HepG2 (cell line): ENCODE measurements around the gene CCDC86. TPM values are rescaled to one million over a fixed set of nuclear protein-coding genes. Genes with fewer than 3 reads are reported as not detected.

Experiments used
- EED ChIP-seq: sonication (generic); formaldehyde crosslinking; IDR thresholded peaks from 2 replicates; pipeline ENCODE4 v1.5.0; 2020; ENCODE audit warnings: mild to moderate bottlenecking, missing genetic modification reagents
- ERF ChIP-seq: IDR thresholded peaks from 2 replicates; pipeline ENCODE4 v1.6.1; 2018; ENCODE audit warnings: missing biosample characterization, missing genetic modification reagents
- ETV6 ChIP-seq: sonication (generic); formaldehyde crosslinking; conservative IDR thresholded peaks from 2 replicates; pipeline ENCODE4 v1.4.0; 2020; ENCODE audit warnings: missing genetic modification reagents
- HCFC1 ChIP-seq: fragments of 150-350 bp; IDR thresholded peaks from 2 replicates; pipeline ENCODE4 v1.6.1; 2014; ENCODE audit warnings: low read depth, low read length
- HOXA3 ChIP-seq: sonication (generic); formaldehyde crosslinking; IDR thresholded peaks from 2 replicates; pipeline ENCODE4 v1.5.0; 2020; ENCODE audit warnings: missing genetic modification reagents
- MAFG ChIP-seq: sonication (generic); formaldehyde crosslinking; IDR thresholded peaks from 2 replicates; pipeline ENCODE4 v1.5.1; 2020; ENCODE audit warnings: mild to moderate bottlenecking, missing genetic modification reagents
- MBNL3 ChIP-seq: fragments of 250-450 bp; sonication (Bioruptor Pico); conservative IDR thresholded peaks from 2 replicates; pipeline ENCODE4 v1.8.0; 2022; ENCODE audit warnings: mild to moderate bottlenecking, inconsistent platforms
- NFE2 ChIP-seq: sonication (generic); formaldehyde crosslinking; IDR thresholded peaks from 2 replicates; pipeline ENCODE4 v1.4.0; 2020; ENCODE audit warnings: missing genetic modification reagents
- NFYB ChIP-seq: sonication (generic); formaldehyde crosslinking; IDR thresholded peaks from 2 replicates; pipeline ENCODE4 v1.4.0; 2020; ENCODE audit warnings: missing genetic modification reagents
- NR1H2 ChIP-seq: sonication (generic); formaldehyde crosslinking; IDR thresholded peaks from 2 replicates; pipeline ENCODE4 v1.8.1; 2022; ENCODE audit warnings: low read depth, missing genetic modification reagents, borderline replicate concordance
- ONECUT2 ChIP-seq: sonication (generic); formaldehyde crosslinking; IDR thresholded peaks from 2 replicates; pipeline ENCODE4 v1.4.0; 2020; ENCODE audit warnings: missing genetic modification reagents
- PITX1 ChIP-seq: sonication (generic); formaldehyde crosslinking; IDR thresholded peaks from 2 replicates; pipeline ENCODE4 v1.5.1; 2020; ENCODE audit warnings: mild to moderate bottlenecking, missing genetic modification reagents
- SETDB1 ChIP-seq: sonication (generic); formaldehyde crosslinking; IDR thresholded peaks from 2 replicates; pipeline ENCODE4 v1.5.1; 2020; ENCODE audit warnings: missing genetic modification reagents, mild to moderate bottlenecking, borderline replicate concordance
- SOX13 ChIP-seq, 3 experiments: fragments of 450-650 bp in 1 of 3; sonication (generic) in 1 of 3; formaldehyde crosslinking in 1 of 3; IDR thresholded peaks in 2 of 3; conservative IDR thresholded peaks in 1 of 3; 2 replicates each; pipeline versions ENCODE4 v1.5.0 to v1.6.1; 2016 to 2020; ENCODE audit warnings: antibody characterized with exemption in 1 of 3, mild to moderate bottlenecking in 1 of 3, missing compliant biosample characterization in 1 of 3, missing genetic modification reagents in 1 of 3, moderate library complexity in 1 of 3
- SPEN ChIP-seq: sonication (generic); formaldehyde crosslinking; IDR thresholded peaks from 2 replicates; pipeline ENCODE4 v1.5.1; 2020; ENCODE audit warnings: low read depth, mild to moderate bottlenecking, missing genetic modification reagents
- SRSF1 ChIP-seq: fragments of 200-400 bp; formaldehyde crosslinking; optimal IDR thresholded peaks from 2 replicates; pipeline ENCODE3; 2017; ENCODE audit warnings: mild to moderate bottlenecking, low read depth, low read length, moderate library complexity
- SSRP1 ChIP-seq: IDR thresholded peaks from 2 replicates; pipeline ENCODE4 v1.6.1; 2016; ENCODE audit warnings: control low read depth
- TRIM24 ChIP-seq: sonication (generic); formaldehyde crosslinking; IDR thresholded peaks from 2 replicates; pipeline ENCODE4 v1.8.0; 2022; ENCODE audit warnings: mild to moderate bottlenecking, missing genetic modification reagents
- ZMAT3 ChIP-seq: sonication (generic); formaldehyde crosslinking; conservative IDR thresholded peaks from 2 replicates; pipeline ENCODE4 v1.7.0; 2021; ENCODE audit warnings: missing genetic modification reagents
- ZMYM2 ChIP-seq: sonication (generic); formaldehyde crosslinking; IDR thresholded peaks from 2 replicates; pipeline ENCODE4 v1.8.0; 2022; ENCODE audit warnings: mild to moderate bottlenecking, missing genetic modification reagents
- ZNF225 ChIP-seq: sonication (generic); formaldehyde crosslinking; IDR thresholded peaks from 2 replicates; pipeline ENCODE4 v1.4.0; 2020; ENCODE audit warnings: mild to moderate bottlenecking, missing genetic modification reagents
- ZNF546 ChIP-seq: sonication (generic); formaldehyde crosslinking; conservative IDR thresholded peaks from 2 replicates; pipeline ENCODE4 v1.8.1; 2023; ENCODE audit warnings: mild to moderate bottlenecking, missing genetic modification reagents
- ZNF629 ChIP-seq: sonication (generic); formaldehyde crosslinking; conservative IDR thresholded peaks from 2 replicates; pipeline ENCODE4 v1.5.0; 2020; ENCODE audit warnings: missing genetic modification reagents
- ZNF782 ChIP-seq: sonication (generic); formaldehyde crosslinking; IDR thresholded peaks from 2 replicates; pipeline ENCODE4 v1.4.0; 2020; ENCODE audit warnings: missing genetic modification reagents, mild to moderate bottlenecking, borderline replicate concordance
- polyA plus RNA-seq, 8 experiments: library from polyadenylated mRNA; depleted of rRNA in 3 of 8; stranded (reverse) in 7 of 8; unstranded in 1 of 8; fragments of >200 nt; fragmentation: Illumina TruSeq in 4 of 8; extraction: Trizol in 4 of 8; gene quantifications; 2 replicates each; pipeline versions ENCODE4 v1.2.1 to v1.2.3, GENCODE V29; 2011 to 2016; ENCODE audit warnings: low read depth in 4 of 8, missing spikeins in 1 of 8, mixed read lengths in 1 of 8; ENCODE audit not compliant: insufficient read depth in 1 of 8
- total RNA-seq, 5 experiments: library from RNA; depleted of rRNA; stranded (reverse); fragments of >200 nt; fragmentation: Illumina TruSeq; extraction: Trizol; gene quantifications; 2 replicates each; pipeline ENCODE4 v1.2.3, GENCODE V29; 2016; ENCODE audit warnings: low read depth in 1 of 5
- TF ChIP-seq, protein P1 (sequence below): IDR thresholded peaks from 2 replicates; pipeline ENCODE4 v1.4.0; 2020; ENCODE audit warnings: mild to moderate bottlenecking, missing genetic modification reagents
- TF ChIP-seq, protein P2 (sequence below): sonication (generic); formaldehyde crosslinking; IDR thresholded peaks from 2 replicates; pipeline ENCODE4 v1.4.0; 2020; ENCODE audit warnings: missing genetic modification reagents
- TF ChIP-seq, protein P3 (sequence below): sonication (generic); formaldehyde crosslinking; IDR thresholded peaks from 2 replicates; pipeline ENCODE4 v1.5.1; 2020; ENCODE audit warnings: missing genetic modification reagents, mild to moderate bottlenecking, borderline replicate concordance
- TF ChIP-seq, protein P4 (sequence below): sonication (generic); formaldehyde crosslinking; IDR thresholded peaks from 2 replicates; pipeline ENCODE4 v1.8.0; 2022; ENCODE audit warnings: missing genetic modification reagents, mild to moderate bottlenecking, borderline replicate concordance

The CCDC86 gene
- total and polyA plus RNA-seq, 2 of the 13 experiments (the other 11 are each of a cell fraction or from before 2014, with no cell fraction given): 33.8 to 37.6 TPM

DNA sequence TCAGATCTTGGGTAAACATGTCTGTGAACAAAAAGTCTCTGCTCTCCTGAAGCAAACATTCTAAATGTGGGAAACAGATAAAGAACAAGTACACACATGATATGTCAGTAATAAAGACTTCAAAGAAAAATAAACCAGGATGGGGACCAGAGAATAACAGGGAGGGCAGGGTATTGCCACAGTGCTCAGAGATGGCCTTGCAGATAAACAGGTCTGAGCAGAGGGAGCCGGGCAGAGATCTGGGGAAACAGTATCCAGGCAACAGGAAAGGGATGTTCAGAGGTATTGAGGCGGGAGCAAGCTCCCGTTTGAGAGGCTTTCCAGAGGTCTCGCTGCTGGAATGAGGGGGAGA lies 2.9 kb downstream of the CCDC86 start (continued):
- TF ChIP-seq, protein P1, sequence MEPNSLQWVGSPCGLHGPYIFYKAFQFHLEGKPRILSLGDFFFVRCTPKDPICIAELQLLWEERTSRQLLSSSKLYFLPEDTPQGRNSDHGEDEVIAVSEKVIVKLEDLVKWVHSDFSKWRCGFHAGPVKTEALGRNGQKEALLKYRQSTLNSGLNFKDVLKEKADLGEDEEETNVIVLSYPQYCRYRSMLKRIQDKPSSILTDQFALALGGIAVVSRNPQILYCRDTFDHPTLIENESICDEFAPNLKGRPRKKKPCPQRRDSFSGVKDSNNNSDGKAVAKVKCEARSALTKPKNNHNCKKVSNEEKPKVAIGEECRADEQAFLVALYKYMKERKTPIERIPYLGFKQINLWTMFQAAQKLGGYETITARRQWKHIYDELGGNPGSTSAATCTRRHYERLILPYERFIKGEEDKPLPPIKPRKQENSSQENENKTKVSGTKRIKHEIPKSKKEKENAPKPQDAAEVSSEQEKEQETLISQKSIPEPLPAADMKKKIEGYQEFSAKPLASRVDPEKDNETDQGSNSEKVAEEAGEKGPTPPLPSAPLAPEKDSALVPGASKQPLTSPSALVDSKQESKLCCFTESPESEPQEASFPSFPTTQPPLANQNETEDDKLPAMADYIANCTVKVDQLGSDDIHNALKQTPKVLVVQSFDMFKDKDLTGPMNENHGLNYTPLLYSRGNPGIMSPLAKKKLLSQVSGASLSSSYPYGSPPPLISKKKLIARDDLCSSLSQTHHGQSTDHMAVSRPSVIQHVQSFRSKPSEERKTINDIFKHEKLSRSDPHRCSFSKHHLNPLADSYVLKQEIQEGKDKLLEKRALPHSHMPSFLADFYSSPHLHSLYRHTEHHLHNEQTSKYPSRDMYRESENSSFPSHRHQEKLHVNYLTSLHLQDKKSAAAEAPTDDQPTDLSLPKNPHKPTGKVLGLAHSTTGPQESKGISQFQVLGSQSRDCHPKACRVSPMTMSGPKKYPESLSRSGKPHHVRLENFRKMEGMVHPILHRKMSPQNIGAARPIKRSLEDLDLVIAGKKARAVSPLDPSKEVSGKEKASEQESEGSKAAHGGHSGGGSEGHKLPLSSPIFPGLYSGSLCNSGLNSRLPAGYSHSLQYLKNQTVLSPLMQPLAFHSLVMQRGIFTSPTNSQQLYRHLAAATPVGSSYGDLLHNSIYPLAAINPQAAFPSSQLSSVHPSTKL: peak; percentile 94
- TF ChIP-seq NFYB (CRISPR knock-in tag): no peak
- no peak for TF ChIP-seq ZNF629 (CRISPR knock-in tag)
- TF ChIP-seq TRIM24: no peak
- no peak for TF ChIP-seq ZMAT3 (CRISPR knock-in tag)
- TF ChIP-seq SPEN (CRISPR knock-in tag): no peak
- TF ChIP-seq PITX1 (CRISPR knock-in tag): peak; percentile 25; the same call in 1 of the 2 replicates
- TF ChIP-seq NFE2 (CRISPR knock-in tag): no peak
- no peak for TF ChIP-seq ETV6 (CRISPR knock-in tag)
- TF ChIP-seq, protein P2, sequence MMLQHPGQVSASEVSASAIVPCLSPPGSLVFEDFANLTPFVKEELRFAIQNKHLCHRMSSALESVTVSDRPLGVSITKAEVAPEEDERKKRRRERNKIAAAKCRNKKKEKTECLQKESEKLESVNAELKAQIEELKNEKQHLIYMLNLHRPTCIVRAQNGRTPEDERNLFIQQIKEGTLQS (CRISPR knock-in tag): no peak
- no peak for TF ChIP-seq ZMYM2 (CRISPR knock-in tag)
- no peak for TF ChIP-seq ERF (CRISPR knock-in tag)
- peak; percentile 86 for TF ChIP-seq SOX13 (IDR thresholded peaks at IDR 0.05)
- peak in 1 of 2 experiments; percentile 97; a peak in 2 of 4 replicates for TF ChIP-seq SOX13 (CRISPR knock-in tag; conservative IDR thresholded peaks at IDR 0.05 in 1 of 2, IDR thresholded peaks at IDR 0.05 in 1 of 2)
- TF ChIP-seq MBNL3: no peak
- TF ChIP-seq SRSF1: no peak
- TF ChIP-seq EED: no peak
- TF ChIP-seq, protein P3, sequence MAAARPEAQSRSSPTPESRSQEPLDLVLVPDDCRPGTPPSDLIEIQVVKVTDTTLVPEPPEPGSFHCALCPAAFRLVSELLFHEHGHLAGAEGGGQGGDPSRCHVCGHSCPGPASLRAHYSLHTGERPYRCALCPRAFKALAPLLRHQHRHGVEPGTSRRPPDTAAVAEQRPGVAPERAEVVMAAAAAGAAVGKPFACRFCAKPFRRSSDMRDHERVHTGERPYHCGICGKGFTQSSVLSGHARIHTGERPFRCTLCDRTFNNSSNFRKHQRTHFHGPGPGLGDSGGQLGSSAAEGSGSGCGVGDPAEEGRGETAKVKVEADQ (CRISPR knock-in tag): no peak
- TF ChIP-seq ZNF782 (CRISPR knock-in tag): no peak
- TF ChIP-seq SETDB1: no peak
- TF ChIP-seq, protein P4, sequence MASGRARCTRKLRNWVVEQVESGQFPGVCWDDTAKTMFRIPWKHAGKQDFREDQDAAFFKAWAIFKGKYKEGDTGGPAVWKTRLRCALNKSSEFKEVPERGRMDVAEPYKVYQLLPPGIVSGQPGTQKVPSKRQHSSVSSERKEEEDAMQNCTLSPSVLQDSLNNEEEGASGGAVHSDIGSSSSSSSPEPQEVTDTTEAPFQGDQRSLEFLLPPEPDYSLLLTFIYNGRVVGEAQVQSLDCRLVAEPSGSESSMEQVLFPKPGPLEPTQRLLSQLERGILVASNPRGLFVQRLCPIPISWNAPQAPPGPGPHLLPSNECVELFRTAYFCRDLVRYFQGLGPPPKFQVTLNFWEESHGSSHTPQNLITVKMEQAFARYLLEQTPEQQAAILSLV (CRISPR knock-in tag): no peak
- TF ChIP-seq ZNF546 (CRISPR knock-in tag): no peak
- TF ChIP-seq MAFG (CRISPR knock-in tag): no peak
- no peak for TF ChIP-seq HCFC1
- no peak for TF ChIP-seq ZNF225
- peak; percentile 28; the same call in 1 of the 2 replicates for TF ChIP-seq HOXA3 (CRISPR knock-in tag)
- TF ChIP-seq NR1H2 (CRISPR knock-in tag): no peak
- TF ChIP-seq ONECUT2 (CRISPR knock-in tag): no peak
- no peak for TF ChIP-seq SSRP1
